ENCODE measurements around the gene SIM2. TPM values are rescaled to one million over a fixed set of nuclear protein-coding genes. Genes with fewer than 3 reads are reported as not detected.

Gene SIM2
- polyA plus RNA-seq, 4 donors = 0.04 to 0.28 TPM; not detected in 2

GRCh38 chr21:36747815-36748383 lies 49.0 kb downstream of the SIM2 start:
- H3K36me3 ChIP-seq (ENCODE audit: control insufficient read depth in 3 of 3, insufficient read depth in 2 of 3, low read depth in 1 of 3, low read length in 3 of 3) = peaks cover 0 to 2% (median 0%) of the 10 kb centered on the region in 3 donors
- WGBS, 3 donors = 3 to 5% (median 4%) methylated on average over 46 to 80 of the region's 80 CpGs
- FAIRE-seq (no peak), DNase-seq (peak; percentile 25 to 79)
- H3K4me3 ChIP-seq (ENCODE audit: low read depth in 1 of 3, low read length in 3 of 3) = peak overlapping the region; percentile 1 to 59 (median 2)
- no peaks in the 10 kb centered on the region for H3K9me3 ChIP-seq (ENCODE audit: control insufficient read depth in 2 of 2, insufficient read depth in 1 of 2, low read depth in 1 of 2, low read length in 1 of 2)
- H3K4me1 ChIP-seq (ENCODE audit: control insufficient read depth in 3 of 3, insufficient read depth in 2 of 3, low read depth in 1 of 3, low read length in 2 of 3) = peaks cover 0 to 4% (median 2%) of the 10 kb centered on the region in 3 donors
- no peak overlapping the region for H3K27ac ChIP-seq (ENCODE audit: low read depth in 1 of 3, low read length in 2 of 3)
- H3K27me3 ChIP-seq (ENCODE audit: control insufficient read depth in 3 of 3, insufficient read depth in 3 of 3, low read length in 3 of 3) = peaks cover 3 to 29% (median 4%) of the 10 kb centered on the region in 3 donors

GRCh38 chr21:36749935-36750575 lies 51.1 kb downstream of the SIM2 start:
- Histone ChIP-seq H3K9me3 (ENCODE audit: control insufficient read depth in 2 of 2, insufficient read depth in 1 of 2, low read depth in 1 of 2, low read length in 1 of 2) (no peaks in the 10 kb centered on the region), H3K27me3 (ENCODE audit: control insufficient read depth in 3 of 3, insufficient read depth in 3 of 3, low read length in 3 of 3) (peaks cover 2 to 25% (median 3%) of the 10 kb centered on the region in 3 donors), H3K36me3 (ENCODE audit: control insufficient read depth in 3 of 3, insufficient read depth in 2 of 3, low read depth in 1 of 3, low read length in 3 of 3) (peaks cover 0 to 8% (median 0%) of the 10 kb centered on the region in 3 donors), H3K4me3 (ENCODE audit: low read depth in 1 of 3, low read length in 3 of 3) (no peak overlapping the region), H3K27ac (ENCODE audit: low read depth in 1 of 3, low read length in 2 of 3) (no peak overlapping the region), H3K4me1 (ENCODE audit: control insufficient read depth in 3 of 3, insufficient read depth in 2 of 3, low read depth in 1 of 3, low read length in 2 of 3) (peaks cover 0 to 4% (median 2%) of the 10 kb centered on the region in 3 donors)
- no peak for FAIRE-seq
- DNase-seq = peak in 1 of 2 donors; percentile 36
- WGBS, 3 donors = 77 to 91% (median 90%) methylated on average over 14 of the region's 14 CpGs

- Histone ChIP-seq H3K27me3 (ENCODE audit: control insufficient read depth in 3 of 3, insufficient read depth in 3 of 3, low read length in 3 of 3) (peaks cover 2 to 20% (median 3%) of the 10 kb centered on the region in 3 donors), H3K4me1 (ENCODE audit: control insufficient read depth in 3 of 3, insufficient read depth in 2 of 3, low read depth in 1 of 3, low read length in 2 of 3) (peaks cover 0 to 4% (median 2%) of the 10 kb centered on the region in 3 donors), H3K4me3 (ENCODE audit: low read depth in 1 of 3, low read length in 3 of 3) (no peak overlapping the region), H3K27ac (ENCODE audit: low read depth in 1 of 3, low read length in 2 of 3) (no peak overlapping the region), H3K36me3 (ENCODE audit: control insufficient read depth in 3 of 3, insufficient read depth in 2 of 3, low read depth in 1 of 3, low read length in 3 of 3) (peaks cover 0 to 9% (median 0%) of the 10 kb centered on the region in 3 donors), H3K9me3 (ENCODE audit: control insufficient read depth in 2 of 2, insufficient read depth in 1 of 2, low read depth in 1 of 2, low read length in 1 of 2) (no peaks in the 10 kb centered on the region)
- DNase-seq = no peak
- FAIRE-seq = no peak
- 95 to 99% (median 97%) methylated on average over 2 of the region's 2 CpGs for WGBS, 3 donors
These were observed 51.7 kb downstream of the SIM2 start for GRCh38 chr21:36750576-36750959.

- no peaks in the 10 kb centered on the region for H3K9me3 ChIP-seq (ENCODE audit: control insufficient read depth in 2 of 2, insufficient read depth in 1 of 2, low read depth in 1 of 2, low read length in 1 of 2)
- no peak for DNase-seq
- H3K27ac ChIP-seq (ENCODE audit: low read depth in 1 of 3, low read length in 2 of 3) = no peak overlapping the region
- peaks cover 2 to 19% (median 3%) of the 10 kb centered on the region in 3 donors for H3K27me3 ChIP-seq (ENCODE audit: control insufficient read depth in 3 of 3, insufficient read depth in 3 of 3, low read length in 3 of 3)
- no peak for FAIRE-seq
- peaks cover 0 to 4% (median 2%) of the 10 kb centered on the region in 3 donors for H3K4me1 ChIP-seq (ENCODE audit: control insufficient read depth in 3 of 3, insufficient read depth in 2 of 3, low read depth in 1 of 3, low read length in 2 of 3)
- 74 to 87% (median 86%) methylated on average over 10 of the region's 10 CpGs for WGBS, 3 donors
- H3K36me3 ChIP-seq (ENCODE audit: control insufficient read depth in 3 of 3, insufficient read depth in 2 of 3, low read depth in 1 of 3, low read length in 3 of 3) = peaks cover 0 to 11% (median 0%) of the 10 kb centered on the region in 3 donors
- H3K4me3 ChIP-seq (ENCODE audit: low read depth in 1 of 3, low read length in 3 of 3) = no peak overlapping the region
These were observed 52.5 kb downstream of the SIM2 start for GRCh38 chr21:36751383-36751782.

- H3K9me3 ChIP-seq (ENCODE audit: control insufficient read depth in 2 of 2, insufficient read depth in 1 of 2, low read depth in 1 of 2, low read length in 1 of 2) = no peaks in the 10 kb centered on the region
- H3K4me1 ChIP-seq (ENCODE audit: control insufficient read depth in 3 of 3, insufficient read depth in 2 of 3, low read depth in 1 of 3, low read length in 2 of 3) = no peaks in the 10 kb centered on the region
- H3K4me3 ChIP-seq (ENCODE audit: low read depth in 1 of 3, low read length in 3 of 3) = no peak overlapping the region
- H3K27me3 ChIP-seq (ENCODE audit: control insufficient read depth in 3 of 3, insufficient read depth in 3 of 3, low read length in 3 of 3) = peaks cover 0 to 6% (median 0%) of the 10 kb centered on the region in 3 donors
- peaks cover 0 to 14% (median 0%) of the 10 kb centered on the region in 3 donors for H3K36me3 ChIP-seq (ENCODE audit: control insufficient read depth in 3 of 3, insufficient read depth in 2 of 3, low read depth in 1 of 3, low read length in 3 of 3)
- H3K27ac ChIP-seq (ENCODE audit: low read depth in 1 of 3, low read length in 2 of 3) = no peak overlapping the region
- FAIRE-seq (no peak), DNase-seq (no peak)
- WGBS, 3 donors = 88 to 94% (median 92%) methylated on average over 3 of the region's 3 CpGs
These were observed 54.6 kb downstream of the SIM2 start for GRCh38 chr21:36753556-36753955.

GRCh38 chr21:36754241-36754898 lies 55.5 kb downstream of the SIM2 start:
- no peak for FAIRE-seq
- H3K27ac ChIP-seq (ENCODE audit: low read depth in 1 of 3, low read length in 2 of 3) = no peak overlapping the region
- no peak for DNase-seq

GRCh38 chr21:36756527-36756926 lies 57.6 kb downstream of the SIM2 start:
- WGBS, 3 donors = 76 to 87% (median 84%) methylated on average over 7 of the region's 7 CpGs
- no peaks in the 10 kb centered on the region for H3K9me3 ChIP-seq (ENCODE audit: control insufficient read depth in 2 of 2, insufficient read depth in 1 of 2, low read depth in 1 of 2, low read length in 1 of 2)
- H3K36me3 ChIP-seq (ENCODE audit: control insufficient read depth in 3 of 3, insufficient read depth in 2 of 3, low read depth in 1 of 3, low read length in 3 of 3) = peaks cover 0 to 20% (median 0%) of the 10 kb centered on the region in 3 donors
- H3K4me3 ChIP-seq (ENCODE audit: low read depth in 1 of 3, low read length in 3 of 3) = no peak overlapping the region
- no peaks in the 10 kb centered on the region for H3K27me3 ChIP-seq (ENCODE audit: control insufficient read depth in 3 of 3, insufficient read depth in 3 of 3, low read length in 3 of 3)
- no peaks in the 10 kb centered on the region for H3K4me1 ChIP-seq (ENCODE audit: control insufficient read depth in 3 of 3, insufficient read depth in 2 of 3, low read depth in 1 of 3, low read length in 2 of 3)
- no peak for FAIRE-seq
- no peak for DNase-seq
- no peak overlapping the region for H3K27ac ChIP-seq (ENCODE audit: low read depth in 1 of 3, low read length in 2 of 3)

More at GRCh38 chr21:36754241-36754898, 55.5 kb downstream of the SIM2 start:
- Histone ChIP-seq H3K4me3 (ENCODE audit: low read depth in 1 of 3, low read length in 3 of 3) (no peak overlapping the region), H3K9me3 (ENCODE audit: control insufficient read depth in 2 of 2, insufficient read depth in 1 of 2, low read depth in 1 of 2, low read length in 1 of 2) (no peaks in the 10 kb centered on the region), H3K4me1 (ENCODE audit: control insufficient read depth in 3 of 3, insufficient read depth in 2 of 3, low read depth in 1 of 3, low read length in 2 of 3) (no peaks in the 10 kb centered on the region), H3K36me3 (ENCODE audit: control insufficient read depth in 3 of 3, insufficient read depth in 2 of 3, low read depth in 1 of 3, low read length in 3 of 3) (peaks cover 0 to 20% (median 0%) of the 10 kb centered on the region in 3 donors), H3K27me3 (ENCODE audit: control insufficient read depth in 3 of 3, insufficient read depth in 3 of 3, low read length in 3 of 3) (no peaks in the 10 kb centered on the region)
- 91 to 95% (median 94%) methylated on average over 22 of the region's 22 CpGs for WGBS, 3 donors

GRCh38 chr21:36757196-36757595 lies 58.3 kb downstream of the SIM2 start:
- no peak for DNase-seq
- FAIRE-seq = no peak

More at GRCh38 chr21:36757196-36757595, 58.3 kb downstream of the SIM2 start:
- H3K36me3 ChIP-seq (ENCODE audit: control insufficient read depth in 3 of 3, insufficient read depth in 2 of 3, low read depth in 1 of 3, low read length in 3 of 3) = peaks cover 0 to 22% (median 0%) of the 10 kb centered on the region in 3 donors
- H3K4me3 ChIP-seq (ENCODE audit: low read depth in 1 of 3, low read length in 3 of 3) = no peak overlapping the region
- H3K27me3 ChIP-seq (ENCODE audit: control insufficient read depth in 3 of 3, insufficient read depth in 3 of 3, low read length in 3 of 3) = no peaks in the 10 kb centered on the region
- no peaks in the 10 kb centered on the region for H3K9me3 ChIP-seq (ENCODE audit: control insufficient read depth in 2 of 2, insufficient read depth in 1 of 2, low read depth in 1 of 2, low read length in 1 of 2)
- no peaks in the 10 kb centered on the region for H3K4me1 ChIP-seq (ENCODE audit: control insufficient read depth in 3 of 3, insufficient read depth in 2 of 3, low read depth in 1 of 3, low read length in 2 of 3)
- 96 to 99% (median 99%) methylated on average over 6 of the region's 6 CpGs for WGBS, 3 donors
- no peak overlapping the region for H3K27ac ChIP-seq (ENCODE audit: low read depth in 1 of 3, low read length in 2 of 3)
